Dedifferentiated amniotic fluid mesenchymal stem cell (primary cell): ENCODE data around the gene GPHN.
"Not testable (repeated sequence)": the region's sequence is repeated elsewhere in the genome, so short reads cannot be mapped to it uniquely, and the experiment has no call there.

Experiments
- DNase-seq: peaks from one replicate; pipeline ENCODE4 v3.0.0-alpha.2; 2016; ENCODE audit errors: extremely low spot score

Gene GPHN

DNA sequence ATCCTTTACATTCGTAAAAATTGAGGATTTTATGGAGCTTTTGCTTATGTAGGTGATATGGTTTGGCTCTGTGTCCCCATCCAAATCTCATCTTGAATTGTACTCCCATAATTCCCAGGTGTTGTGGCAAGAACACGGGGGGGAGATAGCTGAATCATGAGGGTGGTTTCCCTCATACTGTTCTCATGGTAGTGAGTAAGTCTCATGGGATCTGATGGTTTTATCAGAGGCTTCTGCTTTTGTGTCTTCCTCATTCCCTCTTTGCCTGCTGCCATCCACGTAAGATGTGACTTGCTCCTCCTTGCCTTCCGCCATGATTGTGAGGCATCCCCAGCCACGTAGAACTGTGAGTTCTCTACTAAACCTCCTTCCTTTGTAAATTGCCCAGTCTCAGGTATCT, 5.1 kb upstream of the GPHN start:
- DNase-seq: not testable (repeated sequence)

DNA sequence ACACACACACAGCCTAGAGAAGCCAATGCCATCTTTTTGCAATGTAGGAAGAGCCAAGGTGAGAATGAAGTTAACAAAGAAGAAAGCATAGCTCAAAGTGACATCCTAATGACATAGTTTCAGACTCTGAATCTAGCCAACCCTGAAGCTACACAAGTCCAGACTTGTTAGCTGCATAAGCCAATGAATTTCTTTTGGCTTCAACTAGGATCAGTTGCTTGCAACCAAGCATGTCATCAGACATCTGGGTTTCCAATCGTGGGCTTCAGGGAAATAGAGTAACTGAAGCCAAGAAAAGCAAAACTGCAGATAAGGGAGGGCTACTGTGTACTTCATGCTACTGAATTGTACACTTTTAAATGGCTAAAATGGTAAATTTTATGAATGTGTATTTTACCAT, 4.4 kb upstream of the GPHN start:
- no peak for DNase-seq

DNA sequence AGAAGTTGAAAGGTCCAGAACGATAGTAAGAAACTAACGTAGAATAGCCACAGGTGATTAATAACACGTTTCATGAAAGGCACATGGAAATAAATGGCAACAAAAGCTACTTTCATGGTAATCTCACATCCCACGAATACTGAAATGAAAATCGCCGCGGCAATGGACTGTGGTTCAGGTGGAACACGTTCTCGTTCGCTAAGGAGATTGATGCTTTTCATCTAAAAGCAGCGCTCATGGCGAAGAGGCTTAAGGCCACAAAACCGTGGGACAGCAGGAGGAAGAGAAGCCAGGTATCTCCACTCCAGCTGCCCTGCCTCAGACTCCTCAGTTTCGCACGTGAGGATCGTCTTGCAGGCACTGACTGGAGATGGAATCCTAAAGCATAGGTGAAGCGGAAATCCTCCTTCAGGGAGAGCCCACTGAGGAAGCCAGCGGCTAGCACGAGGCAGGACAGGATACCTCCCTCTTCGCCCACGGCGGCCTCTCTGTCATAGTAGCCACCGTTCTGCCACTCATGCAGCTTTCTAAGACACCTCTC, 696 bp upstream of the GPHN start:
- DNase-seq: peak; percentile 19

DNA sequence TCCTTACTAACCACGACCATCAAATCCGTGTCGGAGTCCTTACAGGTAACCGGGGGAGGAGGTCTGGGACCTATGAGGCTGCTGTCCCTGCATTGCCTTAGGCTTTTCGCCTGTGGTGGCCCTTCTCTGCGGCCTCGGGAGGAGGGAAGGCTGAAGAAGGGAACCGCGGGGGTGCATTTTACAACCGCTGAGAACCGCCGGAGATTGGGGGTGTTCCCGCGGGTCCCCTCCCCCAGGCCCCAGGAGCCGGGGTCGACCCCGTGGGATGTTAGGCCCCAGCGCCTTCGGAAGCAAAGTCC, 549 bp downstream of the GPHN start:
- no peak for DNase-seq

DNA sequence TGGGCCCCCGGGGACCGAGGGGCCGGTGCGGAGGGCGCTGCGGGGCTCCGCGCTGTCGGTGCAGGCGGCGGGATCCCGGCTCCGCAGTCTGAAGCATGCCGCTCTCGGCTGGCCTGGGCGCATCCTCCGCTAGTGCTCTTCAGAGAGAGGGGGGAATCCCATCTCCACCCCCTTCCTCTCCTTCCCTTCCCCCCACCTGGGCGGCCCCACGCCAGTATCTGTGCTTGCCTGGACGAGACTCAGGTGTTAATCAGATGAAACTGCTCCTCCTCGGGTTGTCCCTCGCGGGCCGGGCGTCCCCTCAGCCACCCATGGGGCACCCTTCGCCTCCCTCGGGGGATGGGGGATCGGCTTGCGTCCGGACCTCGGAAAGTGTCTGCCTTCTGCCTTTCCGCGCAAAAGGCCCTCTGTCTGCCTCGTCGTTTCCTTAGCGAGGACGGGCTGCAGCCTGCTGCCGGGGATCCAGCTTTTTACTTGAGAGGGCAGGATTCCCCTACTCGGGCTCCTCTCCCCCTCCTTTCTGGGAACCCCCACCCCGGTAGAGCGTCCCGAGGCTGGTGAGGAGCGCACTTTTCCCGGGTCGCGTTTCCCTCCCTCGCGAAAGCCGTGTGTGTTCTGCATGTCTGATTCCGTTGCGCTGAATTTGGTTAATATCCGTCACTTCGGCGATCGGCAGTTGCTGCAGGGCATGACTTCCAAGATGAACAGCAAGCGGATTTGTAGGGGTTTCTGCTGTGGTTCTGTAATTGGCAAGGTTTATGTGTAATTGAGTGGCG, 1.1 kb downstream of the GPHN start:
- no peak for DNase-seq

DNA sequence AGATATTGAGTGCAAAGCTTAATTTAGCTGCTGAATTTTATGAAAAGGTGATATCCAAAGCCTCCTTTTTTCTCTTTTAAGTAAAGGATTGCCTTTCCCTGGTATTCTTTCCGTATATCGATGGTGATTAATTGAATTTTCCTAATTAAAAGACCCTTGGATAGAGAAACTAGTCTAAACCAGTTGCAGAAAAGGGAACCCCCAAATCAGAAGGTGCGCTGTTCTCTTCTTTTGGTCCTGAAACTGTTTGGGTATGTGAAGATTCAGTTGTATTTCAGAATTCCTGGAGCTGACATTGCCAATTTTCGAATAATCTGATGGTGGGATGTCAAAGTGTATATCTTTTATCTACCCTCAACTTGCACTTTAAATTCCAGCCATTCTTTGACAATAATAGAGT, 1.9 kb downstream of the GPHN start:
- no peak for DNase-seq

DNA sequence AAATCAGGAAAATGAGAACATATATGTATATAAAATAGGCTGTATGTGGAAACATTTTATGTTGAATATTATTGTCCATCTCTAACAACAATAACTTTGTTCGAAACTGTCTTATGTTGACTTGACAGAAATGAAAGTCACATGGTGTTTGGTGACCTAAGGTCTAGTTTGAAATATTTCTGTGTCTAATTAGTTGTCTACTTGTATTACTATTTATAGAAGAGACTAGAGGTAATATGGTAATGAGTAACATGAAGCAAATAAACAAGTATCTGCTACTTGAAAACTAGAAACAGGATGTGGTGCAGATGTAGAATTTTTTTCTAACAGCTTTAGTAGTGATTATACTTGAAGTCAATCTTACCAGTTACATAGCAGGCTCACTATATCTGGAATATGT, 3.9 kb downstream of the GPHN start:
- no peak for DNase-seq

DNA sequence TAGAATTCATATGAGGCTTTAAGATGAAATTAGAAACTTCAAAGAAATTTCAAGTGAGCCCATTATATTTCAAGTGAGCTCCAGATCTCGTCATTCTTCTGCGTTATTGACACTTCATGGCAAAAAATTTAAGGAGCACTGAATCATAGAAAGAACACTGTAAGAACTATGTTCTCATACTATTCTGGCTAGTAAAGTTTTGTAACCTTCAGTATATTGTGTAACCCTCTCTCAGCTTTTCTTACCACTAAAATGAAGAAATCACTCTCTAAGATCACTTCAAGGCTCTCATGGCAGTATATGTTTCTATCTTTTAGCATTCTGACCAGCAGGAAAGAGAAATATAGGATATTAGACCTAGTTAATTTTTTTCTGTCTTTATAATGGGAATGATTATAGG, 6.3 kb downstream of the GPHN start:
- no peak for DNase-seq

DNA sequence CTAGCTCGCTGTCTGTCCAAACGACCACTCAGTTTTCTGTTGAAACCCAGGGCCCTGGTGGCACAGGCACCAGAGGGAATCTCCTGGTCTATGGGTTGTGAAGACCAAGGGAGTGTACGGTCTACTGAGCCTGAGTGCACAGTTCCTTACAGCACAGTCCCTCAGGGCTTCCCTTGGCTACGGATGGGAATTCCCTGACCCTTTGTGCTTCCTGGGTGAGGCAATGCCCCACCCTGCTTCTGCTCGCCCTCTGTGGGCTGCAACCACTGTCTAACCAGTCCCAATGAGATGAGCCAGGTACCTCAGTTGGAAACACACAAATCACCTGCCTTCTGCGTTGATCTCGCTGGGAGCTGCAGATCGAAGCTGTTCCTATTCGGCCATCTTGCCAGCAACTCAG, 22.6 kb downstream of the GPHN start:
- DNase-seq: no peak

DNA sequence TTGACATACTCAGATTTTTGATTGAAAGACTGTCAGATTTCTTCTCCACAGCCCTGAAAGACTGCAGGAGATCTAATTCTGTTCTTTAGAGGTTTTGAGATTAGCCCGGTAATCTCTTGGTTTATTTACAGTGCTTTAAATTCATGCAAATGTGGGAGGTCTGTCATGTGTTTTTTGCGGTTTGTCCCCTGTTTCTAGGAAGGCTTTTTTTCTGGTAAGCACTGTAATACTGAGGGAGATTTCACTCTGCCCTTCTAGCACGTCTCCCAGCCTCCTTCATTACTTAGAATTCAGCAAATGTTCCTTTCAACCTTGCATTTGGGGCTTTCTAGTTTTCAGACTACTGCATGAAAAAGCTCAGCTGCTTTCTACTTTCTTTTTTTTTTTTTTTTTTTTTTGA, 31.1 kb downstream of the GPHN start:
- no peak for DNase-seq

DNA sequence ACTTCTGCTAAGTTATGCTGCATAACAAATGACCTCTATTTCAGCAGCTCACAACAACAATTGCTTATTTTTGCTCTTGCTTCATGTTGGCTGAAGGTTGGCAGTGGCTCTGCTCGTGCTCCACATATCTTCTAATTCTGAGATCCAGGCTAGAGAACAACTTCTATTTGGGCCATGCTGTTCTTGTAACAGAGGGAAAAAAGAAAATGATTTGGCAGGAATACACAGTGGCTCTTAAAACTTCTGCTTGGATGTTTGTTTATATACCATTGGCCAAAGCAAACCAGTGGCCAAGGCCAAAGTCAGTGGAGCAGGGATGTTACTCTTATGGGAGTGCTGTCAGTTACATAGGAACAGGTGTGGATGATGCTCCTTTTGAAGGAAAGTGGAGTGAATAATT, 32.1 kb downstream of the GPHN start:
- DNase-seq: no peak

DNA sequence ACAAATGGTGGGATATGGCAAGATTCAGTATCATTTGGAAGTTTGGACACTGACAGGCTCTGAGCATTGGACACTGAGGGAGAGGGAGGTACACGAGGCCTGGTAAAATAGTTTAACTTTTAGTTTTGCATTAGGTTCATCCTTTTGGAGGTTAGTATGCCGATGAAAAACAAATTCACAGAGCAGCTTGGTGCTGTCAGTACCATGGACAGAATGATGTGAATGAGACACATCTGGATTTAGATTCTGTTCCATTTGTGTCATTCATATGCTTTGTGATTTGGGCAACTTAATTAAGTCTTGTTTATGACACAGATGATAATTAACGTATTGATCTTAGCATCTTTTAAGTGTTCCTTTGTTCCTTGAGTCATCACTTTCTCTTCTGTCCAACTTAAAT, 33.7 kb downstream of the GPHN start:
- DNase-seq: no peak

DNA sequence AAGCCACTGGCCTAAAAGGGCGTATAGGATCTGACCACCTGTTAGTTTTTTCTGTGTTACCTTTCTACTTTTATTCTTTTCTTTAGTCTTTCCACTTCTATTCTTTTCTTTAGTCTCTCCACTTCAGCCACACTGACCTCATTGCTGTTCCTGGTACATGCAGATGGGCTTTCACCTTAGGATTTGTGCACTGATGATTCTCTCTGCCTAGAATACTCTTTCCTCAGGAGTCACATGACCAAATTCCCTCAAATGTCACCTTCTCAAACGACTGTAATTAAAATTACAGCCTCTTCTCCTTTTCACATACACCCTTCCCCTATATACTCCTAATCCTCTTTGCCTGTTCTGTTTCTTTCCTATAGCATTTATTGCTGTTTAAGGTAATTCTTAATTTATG, 36.0 kb downstream of the GPHN start:
- DNase-seq: no peak

DNA sequence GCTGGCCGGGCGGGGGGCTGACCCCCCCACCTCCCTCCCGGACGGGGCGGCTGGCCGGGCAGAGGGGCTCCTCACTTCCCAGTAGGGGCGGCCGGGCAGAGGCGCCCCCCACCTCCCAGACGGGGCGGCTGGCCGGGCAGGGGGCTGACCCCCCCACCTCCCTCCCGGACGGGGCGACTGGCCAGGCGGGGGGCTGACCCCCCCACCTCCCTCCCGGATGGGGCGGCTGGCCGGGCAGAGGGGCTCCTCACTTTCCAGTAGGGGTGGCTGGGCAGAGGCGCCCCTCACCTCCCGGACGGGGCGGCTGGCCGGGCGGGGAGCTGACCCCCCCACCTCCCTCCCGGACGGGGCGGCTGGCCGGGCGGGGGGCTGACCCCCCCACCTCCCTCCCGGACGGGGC, 37.2 kb downstream of the GPHN start:
- DNase-seq: not testable (repeated sequence)

DNA sequence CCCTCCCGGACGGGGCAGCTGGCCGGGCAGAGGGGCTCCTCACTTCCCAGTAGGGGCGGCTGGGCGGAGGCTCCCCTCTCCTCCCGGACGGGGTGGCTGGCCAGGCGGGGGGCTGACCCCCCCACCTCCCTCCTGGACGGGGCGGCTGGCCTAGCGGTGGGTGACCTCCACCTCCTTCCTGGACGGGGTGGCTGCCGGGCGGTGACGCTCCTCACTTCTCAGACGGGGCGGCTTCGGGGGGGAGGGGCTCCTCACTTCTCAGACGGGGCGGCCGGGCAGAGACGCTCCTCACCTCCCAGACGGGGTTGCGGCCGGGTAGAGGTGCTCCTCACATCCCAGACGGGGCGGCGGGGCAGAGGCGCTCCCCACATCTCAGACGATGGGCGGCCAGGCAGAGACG, 37.8 kb downstream of the GPHN start:
- DNase-seq: not testable (repeated sequence)

DNA sequence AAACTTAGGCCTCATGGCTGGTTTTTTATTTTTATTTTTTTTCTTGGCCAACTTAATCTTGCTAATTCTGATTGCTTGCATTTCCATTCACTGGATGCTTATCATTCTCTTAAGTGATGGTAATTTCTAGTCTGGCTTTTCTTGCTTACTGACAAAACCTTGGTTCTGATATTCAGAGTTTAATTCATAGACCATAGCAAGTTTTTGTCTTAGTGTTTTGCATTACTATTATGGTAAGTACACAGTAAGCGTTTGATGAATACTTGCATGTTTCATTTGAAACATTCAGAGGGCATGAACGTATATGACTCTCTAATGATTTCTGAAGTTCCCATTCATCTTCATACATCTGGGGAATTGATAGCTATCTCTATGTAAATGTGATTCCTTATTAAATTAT, 55.8 kb downstream of the GPHN start:
- no peak for DNase-seq

DNA sequence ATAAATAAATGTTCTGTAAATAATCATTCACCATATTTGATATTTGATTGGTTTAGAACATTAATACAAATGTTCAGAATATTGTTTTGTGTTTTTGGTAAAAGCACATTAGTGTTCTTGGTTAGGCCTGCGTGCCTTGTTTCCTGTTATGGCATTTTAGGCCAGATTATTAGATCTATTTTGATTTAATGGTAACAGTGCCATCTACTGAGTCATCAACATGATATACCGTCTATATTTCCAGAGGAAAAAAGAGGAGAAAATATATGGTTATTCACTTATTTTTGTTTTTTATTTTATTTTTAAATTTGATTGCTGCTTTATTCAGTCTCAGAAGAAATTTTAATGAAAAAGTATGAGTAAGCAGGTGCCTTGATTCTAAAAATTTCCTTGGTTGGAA, 60.3 kb downstream of the GPHN start:
- no peak for DNase-seq

DNA sequence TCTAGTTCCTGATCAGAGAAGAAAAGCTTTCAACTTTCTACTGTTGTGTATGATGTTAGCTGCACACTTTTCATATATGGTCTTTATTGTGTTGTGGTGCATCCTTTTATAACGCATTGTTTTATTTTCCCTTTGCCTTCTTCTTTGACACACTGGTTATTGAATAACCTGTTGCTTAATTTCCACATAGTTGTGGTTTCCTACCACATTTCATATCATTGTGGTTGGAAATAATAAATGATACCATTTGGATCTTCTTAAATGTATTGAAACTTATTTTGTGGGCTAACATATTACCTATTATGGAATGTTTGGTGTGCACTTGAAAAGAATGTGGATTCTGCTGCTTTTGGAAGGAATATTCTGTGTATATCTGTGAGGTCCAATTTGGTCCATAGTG, 64.9 kb downstream of the GPHN start:
- no peak for DNase-seq

DNA sequence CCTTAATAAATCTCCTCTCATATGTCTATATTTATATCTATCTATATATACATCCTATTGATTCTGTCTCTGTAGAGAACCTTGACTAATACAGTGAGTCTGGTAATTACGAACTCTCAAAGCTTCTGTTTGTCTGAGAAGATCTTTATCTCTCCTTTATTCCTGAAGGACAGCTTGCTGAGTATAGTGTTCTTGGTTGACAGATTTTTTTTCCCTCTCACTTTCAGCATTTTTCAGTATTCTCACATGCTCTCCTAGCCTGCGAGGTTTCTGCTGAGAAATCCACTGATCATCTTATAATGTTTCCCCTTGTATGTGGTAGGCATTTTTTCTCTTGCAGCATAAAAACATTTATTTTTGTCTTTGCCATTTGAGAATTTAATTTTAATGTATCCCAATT, 67.1 kb downstream of the GPHN start:
- no peak for DNase-seq

DNA sequence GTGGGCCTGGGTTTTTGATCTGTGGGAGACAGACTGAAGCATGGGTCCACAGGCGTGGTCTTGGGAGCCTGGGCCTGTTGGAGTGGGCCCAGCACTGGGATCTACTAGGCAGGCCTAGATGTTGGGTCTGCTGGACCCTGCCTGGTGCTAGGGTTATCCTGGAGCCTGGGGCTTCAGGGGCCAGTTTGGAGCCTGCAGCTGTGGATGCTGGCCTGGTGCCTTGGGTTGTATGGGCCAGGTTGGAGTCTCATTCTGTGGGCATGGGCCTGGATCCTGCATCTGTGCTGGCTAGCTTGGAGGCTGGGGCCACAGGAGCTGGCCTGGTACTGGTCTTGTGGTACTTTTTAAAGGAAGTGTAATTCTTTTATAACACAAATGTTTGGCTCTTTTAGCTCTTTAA, 68.0 kb downstream of the GPHN start:
- no peak for DNase-seq

DNA sequence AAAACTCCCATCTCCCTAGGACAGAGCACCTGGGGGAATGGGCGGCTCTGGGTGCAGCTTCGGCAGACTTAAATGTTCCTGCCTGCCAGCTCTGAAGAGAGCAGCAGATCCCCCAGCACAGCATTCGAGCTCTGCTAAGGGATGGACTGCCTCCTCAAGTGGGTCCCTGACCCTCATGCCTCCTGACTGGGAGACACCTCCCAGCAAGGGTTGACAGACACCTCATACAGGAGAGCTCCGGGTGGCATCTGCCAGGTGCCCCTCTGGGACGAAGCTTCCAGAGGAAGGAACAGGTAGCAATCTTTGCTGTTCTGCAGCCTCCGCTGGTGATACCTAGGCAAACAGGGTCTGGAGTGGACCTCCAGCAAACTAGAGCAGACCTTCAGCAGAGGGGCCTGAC, 79.8 kb downstream of the GPHN start:
- not testable (repeated sequence) for DNase-seq

DNA sequence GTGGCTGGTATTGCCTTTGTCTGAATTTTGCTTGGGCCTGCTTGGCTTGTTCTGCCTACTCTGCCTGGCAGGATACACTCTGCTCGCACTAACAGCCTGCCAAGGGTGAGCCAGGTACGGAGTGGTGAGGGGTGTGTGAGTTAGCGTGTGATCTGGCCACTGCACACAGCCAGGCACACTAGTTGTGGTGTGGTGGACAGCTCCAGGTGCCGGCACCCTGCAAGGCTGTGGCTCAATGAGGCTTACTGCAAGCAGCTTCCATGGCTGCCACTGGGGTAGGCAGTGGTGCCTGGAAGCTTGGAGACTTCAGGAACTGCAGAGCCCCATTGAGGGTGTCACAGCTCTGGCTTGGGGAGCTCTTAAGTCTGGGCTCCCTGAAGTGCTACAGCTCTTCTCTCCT, 87.4 kb downstream of the GPHN start:
- DNase-seq: no peak

DNA sequence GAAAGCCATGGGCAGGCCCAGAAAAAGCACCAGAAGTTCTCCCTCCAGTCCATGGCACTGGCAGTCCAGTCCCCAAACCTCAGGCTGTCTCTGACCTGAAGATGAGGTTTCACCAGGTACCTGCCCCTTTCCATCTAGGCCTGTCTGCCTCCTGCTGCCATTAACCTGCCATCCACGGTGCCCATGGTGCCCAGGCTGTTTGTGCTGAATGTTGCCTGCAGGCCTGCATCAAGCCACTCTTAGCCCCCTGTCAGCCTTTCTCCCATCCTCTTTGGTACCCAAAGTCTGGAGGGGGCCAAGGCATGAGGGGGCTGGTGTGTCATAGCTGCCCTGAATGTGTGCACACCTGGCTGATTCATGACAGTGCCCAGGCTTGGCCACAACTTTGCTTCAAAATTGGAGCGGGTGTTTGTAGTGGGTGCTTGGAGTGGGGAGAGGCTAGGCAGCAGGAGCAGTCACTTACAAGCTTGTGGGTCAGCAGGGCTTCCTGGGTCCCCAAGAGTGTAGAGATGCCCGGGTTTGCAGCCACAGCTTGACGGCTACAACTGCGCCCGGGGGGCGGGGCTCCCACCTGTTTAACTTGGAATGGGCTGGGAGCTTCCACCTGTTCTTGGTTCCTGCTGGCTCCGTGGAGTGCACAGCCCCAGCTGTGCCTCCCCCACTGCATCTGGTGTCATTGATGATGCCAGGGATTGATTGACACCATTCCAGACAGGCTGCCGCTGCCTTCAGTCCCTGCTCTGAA, 88.5 kb downstream of the GPHN start:
- no peak for DNase-seq

DNA sequence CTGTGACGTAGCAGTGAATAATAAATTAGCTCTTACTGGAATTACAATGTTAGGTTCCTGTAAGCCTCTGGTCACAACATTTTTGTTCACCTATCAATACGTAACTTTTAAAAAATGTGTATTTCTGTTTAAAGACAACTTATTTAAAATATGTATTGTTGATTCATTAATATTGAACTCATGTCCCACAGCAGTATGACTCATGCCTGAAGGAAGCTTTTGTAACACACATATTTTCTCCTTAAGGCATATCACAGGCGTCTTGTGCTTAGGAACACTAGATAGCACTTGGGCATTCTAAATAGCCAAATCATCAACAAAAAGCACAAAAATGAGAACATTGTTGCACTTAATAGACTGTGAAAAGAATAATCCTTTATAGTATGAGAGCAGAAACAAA, 92.5 kb downstream of the GPHN start:
- no peak for DNase-seq
